Measurements from ENCODE around the gene PIGW. TPM values are rescaled to one million over a fixed set of nuclear protein-coding genes. Genes with fewer than 3 reads are reported as not detected.

Gene PIGW
- total and polyA plus RNA-seq, 9 of the 15 experiments (the other 6 are each of a cell fraction or from before 2014, with no cell fraction given), result 9.5 to 33.9 (median 21.2) TPM

DNA sequence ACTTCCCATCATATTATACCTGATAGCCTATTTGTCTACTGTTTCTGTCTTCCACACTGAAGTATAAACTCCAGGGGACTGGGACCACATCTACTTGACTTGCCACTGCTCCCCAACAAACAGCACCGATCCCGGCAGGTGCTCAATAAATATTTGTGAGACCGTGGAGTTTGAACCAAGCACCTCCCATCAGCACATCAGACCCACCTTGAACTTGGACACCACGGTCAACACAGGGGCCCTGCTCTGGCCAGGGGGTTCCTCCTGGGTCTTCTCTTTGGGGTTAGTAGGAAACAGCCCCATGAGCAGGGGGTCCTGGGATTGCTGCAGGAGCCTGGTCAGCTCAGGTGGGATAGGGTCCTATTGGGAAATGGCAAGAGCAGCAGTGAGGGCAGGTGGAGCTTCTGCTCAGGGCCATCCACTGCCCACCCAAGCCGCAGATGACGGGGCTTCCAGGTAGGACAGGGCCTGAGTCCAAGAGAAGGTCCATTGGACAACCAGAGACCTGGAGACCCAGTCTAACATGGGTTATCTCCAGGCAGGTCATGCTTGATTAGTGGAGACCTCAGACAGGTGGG is 28.4 kb upstream of the PIGW start:
- CTCF ChIA-PET (ENCODE audit: low intra/inter-chr PET ratio), result no interaction called here
- no peak overlapping the region for H3K4me2 ChIP-seq (ENCODE audit: insufficient read depth, low read length)
- no TSS peak for BruUV-seq (replicated peaks)
- DNase-seq (ENCODE audit: extremely low read depth in 1 of 4, low spot score in 3 of 4) (no peak), FAIRE-seq (no peak), ATAC-seq (no peak)
- H3K9me3 ChIP-seq (replicated peaks; ENCODE audit: control insufficient read depth, insufficient read depth, low read depth, low read length), result no peaks in the 10 kb centered on the region
- WGBS (ENCODE audit: insufficient coverage, low coverage, missing lambda C conversion rate), result 100% methylated on average over 6 of the region's 6 CpGs
- TF ChIP-seq CREBBP (IDR thresholded peaks at IDR 0.05; ENCODE audit: low read depth, low read length), result no peak
- TF ChIP-seq ZNF124 (CRISPR knock-in tag; IDR thresholded peaks at IDR 0.05), result no peak
- TF ChIP-seq NR1H2 (CRISPR knock-in tag; IDR thresholded peaks at IDR 0.05), result no peak
- 0 out of 2 replicates have a peak, but pooled peaks have one; percentile 13 for TF ChIP-seq POLR2AphosphoS5 (IDR thresholded peaks at IDR 0.05; ENCODE audit: control insufficient read depth, insufficient read depth, low read depth, low read length)
- no peak overlapping the region for H3K27ac ChIP-seq (ENCODE audit: extremely low read depth, low read depth, low read length)
- no peak overlapping the region for H3K4me3 ChIP-seq
- H3K36me3 ChIP-seq (ENCODE audit: control insufficient read depth, insufficient read depth, low read length), result peaks cover 98% of the 10 kb centered on the region
- peaks cover 0 to 6% of the 10 kb centered on the region in 2 experiments; a peak in 1 of 5 replicates for H3K4me1 ChIP-seq (replicated peaks in 1 of 2; ENCODE audit: control insufficient read depth in 2 of 2, insufficient read depth in 2 of 2, low read length in 2 of 2)
- no peak overlapping the region for H2AFZ ChIP-seq (ENCODE audit: low read depth, low read length)
- intact Hi-C loops (cut with micrococcal nuclease), result no loop called here
- H4K20me1 ChIP-seq (replicated peaks; ENCODE audit: control insufficient read depth, insufficient read depth, low read length), result no peaks in the 10 kb centered on the region; the same call in 1 of the 2 replicates
- in situ Hi-C loops (cut with MboI), result no loop called here
- no peak overlapping the region for H3K9ac ChIP-seq (ENCODE audit: insufficient read depth in 1 of 2, low read depth in 2 of 2, low read length in 2 of 2)
- POLR2A ChIA-PET, result interaction anchor here (0.6 to 1.3 kb wide), 4 partner anchors 11 to 93 kb away, joined by 3 to 5 read pairs (median 3); partner anchors contain the start of gene ZNHIT3
- no peaks in the 10 kb centered on the region for H3K79me2 ChIP-seq (ENCODE audit: control insufficient read depth, insufficient read depth, low read length)
- H3K27me3 ChIP-seq (ENCODE audit: control insufficient read depth in 2 of 2, insufficient read depth in 2 of 2, low read length in 2 of 2), result no peaks in the 10 kb centered on the region
- no peaks in the 10 kb centered on the region for H3K9me1 ChIP-seq (ENCODE audit: control insufficient read depth, insufficient read depth, low read length)

DNA sequence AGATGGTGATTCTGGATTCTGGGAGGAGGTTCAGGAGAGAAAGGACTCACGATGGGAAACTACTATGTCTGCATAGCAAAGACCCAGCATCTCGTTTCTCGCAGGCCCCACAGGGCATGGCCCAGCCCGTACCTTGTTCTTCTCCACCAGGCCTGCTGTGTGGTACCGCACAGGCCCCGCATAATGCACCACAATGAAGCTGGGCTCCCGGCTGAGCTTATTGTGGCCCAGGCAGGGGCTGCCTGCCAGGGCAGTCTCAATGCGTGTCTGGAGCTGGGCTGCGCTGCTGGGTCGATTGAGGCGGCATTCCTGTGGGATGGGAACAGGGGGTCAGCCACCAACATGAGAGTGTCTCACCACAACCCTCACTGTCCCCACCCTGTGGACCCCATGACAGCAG is 28.0 kb upstream of the PIGW start:
- DNase-seq (ENCODE audit: extremely low read depth in 1 of 4, low spot score in 3 of 4) (no peak), ATAC-seq (no peak), FAIRE-seq (no peak)
- no peak overlapping the region for H3K4me3 ChIP-seq
- H2AFZ ChIP-seq (ENCODE audit: low read depth, low read length), result no peak overlapping the region
- no peaks in the 10 kb centered on the region for H3K79me2 ChIP-seq (ENCODE audit: control insufficient read depth, insufficient read depth, low read length)
- H4K20me1 ChIP-seq (replicated peaks; ENCODE audit: control insufficient read depth, insufficient read depth, low read length), result no peaks in the 10 kb centered on the region; the same call in 1 of the 2 replicates
- H3K4me2 ChIP-seq (ENCODE audit: insufficient read depth, low read length), result no peak overlapping the region
- in situ Hi-C loops (cut with MboI), result no loop called here
- peaks cover 99% of the 10 kb centered on the region for H3K36me3 ChIP-seq (ENCODE audit: control insufficient read depth, insufficient read depth, low read length)
- peaks cover 0 to 6% of the 10 kb centered on the region in 2 experiments; a peak in 1 of 5 replicates for H3K4me1 ChIP-seq (replicated peaks in 1 of 2; ENCODE audit: control insufficient read depth in 2 of 2, insufficient read depth in 2 of 2, low read length in 2 of 2)
- no peaks in the 10 kb centered on the region for H3K27me3 ChIP-seq (ENCODE audit: control insufficient read depth in 2 of 2, insufficient read depth in 2 of 2, low read length in 2 of 2)
- intact Hi-C loops (cut with micrococcal nuclease), result no loop called here
- H3K9me1 ChIP-seq (ENCODE audit: control insufficient read depth, insufficient read depth, low read length), result no peaks in the 10 kb centered on the region
- 97% methylated on average over 11 of the region's 11 CpGs for WGBS (ENCODE audit: insufficient coverage, low coverage, missing lambda C conversion rate)
- H3K27ac ChIP-seq (ENCODE audit: extremely low read depth, low read depth, low read length), result no peak overlapping the region
- POLR2A ChIA-PET, result interaction anchor here (0.6 to 1.1 kb wide), 2 partner anchors 18 to 22 kb away, joined by 3 read pairs; no protein-coding TSS in a partner anchor
- no peaks in the 10 kb centered on the region for H3K9me3 ChIP-seq (replicated peaks; ENCODE audit: control insufficient read depth, insufficient read depth, low read depth, low read length)
- TF ChIP-seq PURB (CRISPR knock-in tag; IDR thresholded peaks at IDR 0.05; ENCODE audit: low read depth) (no peak), TEAD2 (tag; IDR thresholded peaks at IDR 0.05) (no peak), POLR2G (IDR thresholded peaks at IDR 0.05; ENCODE audit: low read depth, low read length) (peak; percentile 57), HDAC1 (IDR thresholded peaks at IDR 0.05) (no peak), ZKSCAN8 (CRISPR knock-in tag; IDR thresholded peaks at IDR 0.05) (no peak)
- BruUV-seq (replicated peaks), result no TSS peak
- H3K9ac ChIP-seq (ENCODE audit: insufficient read depth in 1 of 2, low read depth in 2 of 2, low read length in 2 of 2), result peak overlapping the region in 1 of 2 experiments; percentile 33; a peak in 1 of 4 replicates
- CTCF ChIA-PET (ENCODE audit: low intra/inter-chr PET ratio), result no interaction called here
